GM21786 (cell line): ENCODE measurements around the gene PCNA.
A peak's percentile ranks its signal among the peaks of the same experiment; 100 is the strongest.

Experiments used
- ATAC-seq: cut with Tn5 transposase; IDR thresholded peaks from one replicate; pipeline ENCODE4 v1.9.1; 2021; ENCODE audit not compliant: unreplicated experiment

The PCNA gene

GRCh38 chr20:5143851-5144250 is 24.1 kb upstream of the PCNA start:
- no peak for ATAC-seq

GRCh38 chr20:5141615-5142014 is 21.9 kb upstream of the PCNA start:
- ATAC-seq, result no peak

GRCh38 chr20:5140195-5140594 is 20.4 kb upstream of the PCNA start:
- no peak for ATAC-seq

GRCh38 chr20:5136096-5136495 is 16.3 kb upstream of the PCNA start:
- peak; percentile 13 for ATAC-seq

- peak; percentile 89 for ATAC-seq
Observed at GRCh38 chr20:5135363-5136012, 15.7 kb upstream of the PCNA start.

GRCh38 chr20:5133998-5134397 is 14.2 kb upstream of the PCNA start:
- ATAC-seq, result no peak

GRCh38 chr20:5131502-5131901 is 11.7 kb upstream of the PCNA start:
- ATAC-seq, result no peak

- ATAC-seq, result no peak
Observed at GRCh38 chr20:5128886-5129285, 9.1 kb upstream of the PCNA start.

- ATAC-seq, result no peak
Observed at GRCh38 chr20:5127859-5128424, 8.2 kb upstream of the PCNA start.

GRCh38 chr20:5127204-5127858 is 7.6 kb upstream of the PCNA start:
- peak; percentile 27 for ATAC-seq

- ATAC-seq, result peak; percentile 88
Observed at GRCh38 chr20:5126512-5127203, 6.9 kb upstream of the PCNA start, which contains the start of gene CDS2. Gene CDS2 (plus strand): TSS chr20:5127008. CDS start chr20:5127093, 85 bp downstream.

- no peak for ATAC-seq
Observed at GRCh38 chr20:5122873-5123260, 3.1 kb upstream of the PCNA start.

GRCh38 chr20:5120185-5120476 is 373 bp upstream of the PCNA start:
- no peak for ATAC-seq

GRCh38 chr20:5119143-5119434 is 669 bp downstream of the PCNA start:
- ATAC-seq, result no peak

GRCh38 chr20:5118220-5119142 is 1.3 kb downstream of the PCNA start:
- no peak for ATAC-seq

- ATAC-seq, result no peak
Observed at GRCh38 chr20:5116875-5117274, 2.9 kb downstream of the PCNA start.

- ATAC-seq, result no peak
Observed at GRCh38 chr20:5114403-5114802, 5.4 kb downstream of the PCNA start.

GRCh38 chr20:5113615-5113986 is 6.2 kb downstream of the PCNA start:
- no peak for ATAC-seq

- no peak for ATAC-seq
Observed at GRCh38 chr20:5109276-5109675, 10.5 kb downstream of the PCNA start.

- no peak for ATAC-seq
Observed at GRCh38 chr20:5104479-5104878, 15.3 kb downstream of the PCNA start.

- ATAC-seq, result no peak
Observed at GRCh38 chr20:5100684-5101347, 18.9 kb downstream of the PCNA start.
